GM19043 (cell line): ENCODE data around the gene MAP10.
"Not testable (repeated sequence)": the region's sequence is repeated elsewhere in the genome, so short reads cannot be mapped to it uniquely, and the experiment has no call there.

ENCODE experiments used
- ATAC-seq: cut with Tn5 transposase; IDR thresholded peaks from one replicate; pipeline ENCODE4 v1.9.1; 2021; ENCODE audit warnings: low read depth; ENCODE audit not compliant: unreplicated experiment

The MAP10 gene

DNA sequence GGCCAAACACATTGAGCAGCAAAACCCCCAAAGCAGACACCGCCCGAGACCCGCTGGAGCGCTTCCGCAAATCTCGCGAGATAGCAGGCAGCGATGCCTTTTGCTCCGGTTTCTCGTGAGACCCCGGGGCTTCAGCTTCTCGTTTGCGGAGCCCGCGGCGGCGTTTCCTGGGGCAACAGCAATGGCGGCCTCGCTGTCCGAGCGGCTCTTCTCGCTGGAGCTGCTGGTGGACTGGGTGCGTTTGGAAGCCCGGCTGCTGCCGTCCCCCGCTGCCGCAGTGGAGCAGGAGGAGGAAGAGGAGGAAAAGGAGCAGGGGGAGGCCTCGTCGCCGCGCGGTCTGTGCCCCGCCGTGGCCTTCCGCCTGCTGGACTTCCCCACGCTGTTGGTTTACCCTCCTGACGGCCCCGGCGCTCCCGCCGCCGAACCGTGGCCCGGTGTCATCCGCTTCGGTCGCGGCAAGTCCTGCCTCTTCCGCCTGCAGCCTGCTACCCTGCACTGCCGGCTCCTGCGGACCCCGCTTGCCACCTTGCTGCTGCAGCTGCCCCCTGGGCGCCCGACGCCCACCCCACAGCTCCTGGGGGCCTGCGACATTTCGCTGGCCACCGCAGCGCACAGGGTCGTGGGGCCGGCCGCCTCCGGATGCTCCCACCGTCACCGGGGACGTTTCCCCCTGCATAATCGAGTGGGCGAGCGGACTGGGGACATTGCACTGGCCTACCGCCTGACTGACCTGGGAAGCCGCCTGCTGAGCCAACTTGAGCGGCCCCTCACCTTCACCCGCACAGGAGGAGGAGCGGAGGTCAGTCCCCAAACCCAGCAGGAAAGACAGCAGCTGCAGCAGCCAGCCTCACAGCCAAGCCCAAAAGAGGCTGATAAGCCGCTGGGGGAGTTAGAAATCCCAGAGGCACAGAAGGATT is at the start of gene MAP10:
Gene MAP10, plus strand, starts transcription at position 148 of the 917 bp plus-strand sequence. Its CDS starts 34 bp downstream, at position 182.
- peak; percentile 95 for ATAC-seq

DNA sequence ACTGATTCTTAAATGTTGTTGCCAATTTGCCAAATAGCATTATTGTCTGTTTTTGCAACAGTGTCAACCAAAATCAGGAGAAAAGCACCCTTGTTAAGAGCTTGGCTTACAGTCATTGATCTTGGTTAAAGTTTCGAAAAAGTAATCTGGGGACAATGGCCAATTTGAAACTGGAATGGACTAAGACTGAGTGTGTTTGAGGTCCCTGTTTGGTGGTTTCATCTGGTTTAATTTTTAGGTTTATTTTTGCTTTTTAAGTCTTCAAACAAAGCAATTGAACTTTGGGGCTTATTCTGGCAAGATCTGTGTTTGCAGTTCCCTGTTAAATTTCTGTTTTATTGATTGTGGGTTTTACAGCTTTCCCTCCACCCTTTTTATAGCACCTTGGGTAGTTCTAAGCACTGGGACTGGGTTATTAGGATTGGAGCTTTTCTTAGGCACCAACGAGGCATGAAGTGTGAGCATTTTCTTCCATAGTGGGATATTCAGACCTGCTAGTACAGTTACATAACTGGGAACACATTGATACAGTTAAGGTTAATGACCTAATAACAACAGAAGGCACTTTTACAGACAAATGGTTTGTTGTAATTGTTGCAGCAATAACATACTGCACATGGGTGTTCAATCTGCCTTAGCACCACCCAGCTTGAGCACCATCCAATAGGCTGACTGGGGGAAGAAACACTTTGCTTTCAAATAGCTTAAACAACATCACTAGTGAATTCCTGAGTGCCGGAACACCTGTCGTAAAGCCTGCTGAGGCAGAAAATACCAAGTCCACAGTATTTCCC is 40.6 kb upstream of the MAP10 start:
- no peak for ATAC-seq

DNA sequence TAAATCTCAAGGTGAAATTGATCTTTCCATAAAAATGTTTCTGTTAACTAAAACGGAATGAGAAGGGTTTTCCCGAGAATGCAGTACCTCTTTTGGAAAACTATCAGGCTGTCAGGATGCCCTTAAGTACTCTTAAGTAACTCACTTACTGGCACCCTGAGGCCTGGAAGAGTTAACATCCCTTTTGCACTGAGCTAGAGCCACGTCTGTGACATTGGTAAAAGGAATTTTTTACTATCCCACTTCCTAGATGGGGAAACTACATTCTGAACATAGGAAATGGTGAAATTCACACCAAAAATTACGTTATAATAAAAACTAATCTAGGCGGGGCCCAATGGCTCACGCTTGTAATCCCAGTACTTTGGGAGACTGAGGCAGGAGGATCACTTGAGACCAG is 39.7 kb upstream of the MAP10 start:
- no peak for ATAC-seq

DNA sequence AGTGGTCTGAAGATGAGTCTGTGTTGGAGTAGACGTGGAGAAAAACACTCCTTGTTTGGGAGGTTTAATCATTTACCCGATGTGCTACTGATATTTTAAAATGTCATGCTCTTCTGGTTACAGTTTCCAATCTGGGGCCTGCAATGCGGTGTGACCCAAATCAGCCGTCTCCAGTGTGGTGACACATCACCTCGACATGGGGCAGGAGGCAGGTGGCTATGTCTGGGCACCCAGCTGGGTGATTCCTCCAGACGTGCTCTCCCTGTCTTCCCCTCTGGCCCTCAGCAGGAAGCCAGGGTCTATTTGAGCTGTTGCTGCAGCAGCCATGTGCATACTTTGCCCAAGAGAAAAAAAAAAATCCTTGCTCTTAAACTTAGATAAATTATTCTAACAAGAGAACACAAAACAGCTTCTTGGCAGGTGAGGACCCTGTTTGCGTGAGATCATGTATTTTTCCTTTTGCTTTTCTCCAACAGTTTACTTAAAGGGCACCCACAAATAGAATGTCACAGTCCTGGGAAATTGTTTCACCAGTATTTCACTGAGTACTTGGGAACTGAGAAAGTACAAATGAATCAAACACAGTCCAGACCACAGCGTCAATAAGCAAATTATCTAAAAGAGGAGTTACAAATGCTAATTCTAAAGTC is 38.9 kb upstream of the MAP10 start:
- ATAC-seq = no peak

DNA sequence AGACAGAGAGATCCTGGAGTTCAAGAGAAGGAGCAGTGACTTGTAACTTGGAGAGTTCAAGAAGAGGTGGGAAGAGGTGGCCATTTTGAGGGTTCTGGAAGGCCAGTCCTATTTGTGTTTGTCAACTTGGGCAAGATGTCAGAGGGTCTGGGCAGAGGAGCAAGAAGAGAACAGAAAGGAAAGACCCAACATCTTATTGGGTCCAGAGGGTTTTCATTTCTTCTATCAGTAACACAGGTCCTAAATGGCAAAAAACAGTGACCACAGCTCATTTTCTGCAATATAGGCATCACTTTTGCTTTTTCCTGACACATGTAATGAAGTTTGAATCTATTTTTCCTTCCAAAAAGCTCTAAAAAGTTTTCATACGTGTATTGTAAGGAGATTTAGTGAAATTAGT is 38.3 kb upstream of the MAP10 start:
- no peak for ATAC-seq

- ATAC-seq = no peak
These were observed 37.7 kb upstream of the MAP10 start for GRCh38 chr1:232767305-232768074.

GRCh38 chr1:232768793-232769192 is 36.4 kb upstream of the MAP10 start:
- ATAC-seq = no peak

DNA sequence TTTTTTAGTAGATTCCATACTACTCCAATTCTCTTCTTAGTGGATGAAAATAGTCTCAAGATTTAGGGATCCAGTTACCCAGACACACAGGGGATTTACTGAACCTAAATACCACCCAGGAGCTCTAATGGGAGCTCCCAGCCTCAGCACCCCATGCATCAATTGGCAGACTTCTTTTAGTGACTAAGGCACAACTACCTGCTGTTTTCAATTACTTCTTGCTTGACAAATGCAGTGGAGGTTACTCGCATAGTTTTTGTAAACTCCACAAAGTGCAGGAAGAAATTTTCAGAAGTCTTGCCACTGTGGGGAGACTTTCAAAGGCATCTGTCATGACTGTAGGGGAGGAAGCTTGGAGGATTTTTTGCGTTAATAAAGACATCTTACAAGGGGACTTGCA is 35.5 kb upstream of the MAP10 start:
- ATAC-seq = no peak

DNA sequence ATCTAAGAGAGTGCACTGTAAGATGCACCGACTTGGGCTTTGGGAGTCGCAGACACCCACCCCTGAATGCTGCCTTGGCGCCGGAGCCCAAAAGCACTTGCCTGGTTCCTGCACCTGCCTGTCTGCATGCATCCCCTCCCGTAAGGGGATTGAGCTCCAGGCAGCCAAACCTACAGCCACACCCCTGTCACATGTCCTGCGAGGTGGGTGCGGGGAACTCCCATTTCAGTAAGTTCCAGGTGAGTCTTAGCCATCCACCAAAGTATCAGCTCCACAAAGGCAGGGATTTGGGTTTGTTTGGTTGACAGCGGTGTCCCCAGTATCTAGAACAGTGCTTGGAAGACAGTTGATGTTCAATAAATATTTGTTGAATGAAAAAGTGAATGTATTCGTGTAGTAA is 31.5 kb upstream of the MAP10 start:
- ATAC-seq = no peak

DNA sequence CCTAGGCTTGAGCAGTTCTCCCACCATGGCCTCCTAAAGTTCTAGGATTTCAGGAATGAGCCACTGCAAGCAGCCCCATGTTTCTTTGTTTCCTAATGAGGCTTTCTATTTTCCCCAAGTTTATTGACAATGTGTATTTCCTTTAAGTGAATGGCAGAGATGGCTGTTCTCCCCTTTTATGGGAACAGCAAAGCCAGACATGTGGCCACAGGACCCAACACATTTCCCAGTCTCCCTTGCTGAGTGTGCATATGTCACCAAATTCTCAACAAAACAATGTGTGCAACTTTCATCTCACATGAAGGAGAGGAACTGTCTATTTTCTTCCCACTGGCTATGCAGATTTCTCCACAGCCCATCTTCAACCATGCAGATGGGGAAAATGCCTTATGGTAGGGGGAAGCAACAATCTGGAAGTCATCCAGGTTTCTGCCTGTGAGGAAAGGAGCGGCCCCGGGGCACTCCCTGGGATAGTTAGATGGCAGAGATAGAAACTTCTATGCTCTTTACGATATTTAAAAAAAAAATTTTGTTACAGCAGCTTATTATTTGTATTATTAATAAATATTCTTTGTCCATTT is 28.6 kb upstream of the MAP10 start:
- ATAC-seq = no peak

- ATAC-seq = no peak
These were observed 24.9 kb upstream of the MAP10 start for GRCh38 chr1:232780354-232780753.

GRCh38 chr1:232784794-232785193 is 20.4 kb upstream of the MAP10 start:
- ATAC-seq = no peak

DNA sequence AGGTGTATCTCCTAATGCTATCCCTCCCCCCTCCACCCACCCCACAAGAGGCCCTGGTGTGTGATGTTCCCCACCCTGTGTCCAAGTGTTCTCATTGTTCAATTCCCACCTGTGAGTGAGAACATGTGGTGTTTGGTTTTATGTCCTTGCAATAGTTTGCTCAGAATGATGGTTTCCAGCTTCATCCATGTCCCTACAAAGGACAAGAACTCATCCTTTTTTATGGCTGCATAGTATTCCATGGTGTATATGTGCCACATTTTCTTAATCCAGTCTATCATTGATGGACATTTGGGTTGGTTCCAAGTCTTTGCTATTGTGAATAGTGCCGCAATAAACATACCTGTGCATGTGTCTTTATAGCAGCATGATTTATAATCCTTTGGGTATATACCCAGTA is 19.6 kb upstream of the MAP10 start:
- ATAC-seq = not testable (repeated sequence)

GRCh38 chr1:232786845-232787455 is 18.3 kb upstream of the MAP10 start:
- ATAC-seq = no peak

DNA sequence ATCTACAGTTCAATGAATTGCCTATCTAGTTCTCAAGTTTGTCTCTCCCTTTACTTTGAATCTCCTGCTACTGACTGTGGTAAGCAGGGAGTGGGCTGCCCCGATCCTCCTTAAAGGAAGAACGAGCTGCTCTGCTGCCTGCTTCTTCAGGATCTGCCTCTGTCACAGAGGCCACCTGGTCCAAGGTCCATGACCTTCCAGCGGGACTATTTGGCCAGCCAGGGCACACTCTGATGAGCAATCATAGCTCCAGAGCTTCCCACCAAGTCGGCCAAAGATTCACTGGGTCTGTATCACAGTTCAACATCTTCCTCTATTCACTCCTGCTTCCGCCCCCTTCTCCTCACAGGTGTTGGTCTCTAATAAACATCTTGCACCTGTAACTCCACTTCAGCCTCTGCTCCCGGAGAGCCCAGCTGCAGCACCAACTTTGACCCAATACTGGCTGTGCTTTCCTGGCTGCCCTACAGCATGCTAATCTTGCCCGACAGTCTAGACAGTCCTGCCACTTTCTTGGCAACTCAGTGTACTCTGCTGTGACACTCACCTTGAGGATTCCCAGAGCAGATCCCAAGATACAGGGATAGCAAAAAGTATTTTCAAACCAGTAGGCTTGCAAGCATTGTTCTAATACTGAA is 16.9 kb upstream of the MAP10 start:
- ATAC-seq = no peak

DNA sequence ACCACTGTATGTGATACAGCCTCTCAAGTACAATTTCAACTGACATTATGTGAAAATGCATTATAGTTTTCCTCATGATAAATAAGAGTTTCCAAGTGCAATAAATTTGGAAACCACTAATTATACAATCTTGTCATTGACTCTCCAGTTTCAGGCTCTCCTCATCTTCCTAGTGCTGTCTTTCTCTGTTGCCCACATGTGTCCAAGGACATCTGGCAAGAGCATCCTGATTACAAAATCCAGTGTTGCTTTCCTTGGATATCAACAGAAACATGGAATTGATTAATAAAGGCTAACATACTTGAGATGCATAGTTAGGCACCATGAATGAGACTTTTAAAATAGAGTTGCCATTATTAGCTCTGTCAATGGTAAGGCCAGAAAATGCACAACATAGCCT is 15.6 kb upstream of the MAP10 start:
- no peak for ATAC-seq

DNA sequence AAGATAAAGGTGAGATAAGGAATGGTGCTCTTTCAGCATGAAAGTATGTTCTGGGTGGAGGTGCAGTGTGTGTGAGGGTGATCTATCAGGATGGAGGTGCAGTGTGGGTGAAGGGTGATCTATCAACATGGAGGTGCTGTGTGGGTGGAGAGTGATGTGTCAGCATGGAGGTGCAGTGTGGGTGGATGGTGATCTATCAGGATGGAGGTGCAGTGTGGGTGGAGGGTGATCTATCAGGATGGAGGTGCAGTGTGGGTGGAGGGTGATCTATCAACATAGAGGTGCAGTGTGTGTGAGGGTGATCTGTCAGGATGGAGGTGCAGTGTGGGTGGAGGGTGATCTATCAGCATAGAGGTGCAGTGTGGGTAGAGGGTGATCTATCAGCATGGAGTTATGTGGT is 12.3 kb upstream of the MAP10 start:
- no peak for ATAC-seq

- ATAC-seq = peak; percentile 61
These were observed 11.3 kb upstream of the MAP10 start for GRCh38 chr1:232793944-232794343.

DNA sequence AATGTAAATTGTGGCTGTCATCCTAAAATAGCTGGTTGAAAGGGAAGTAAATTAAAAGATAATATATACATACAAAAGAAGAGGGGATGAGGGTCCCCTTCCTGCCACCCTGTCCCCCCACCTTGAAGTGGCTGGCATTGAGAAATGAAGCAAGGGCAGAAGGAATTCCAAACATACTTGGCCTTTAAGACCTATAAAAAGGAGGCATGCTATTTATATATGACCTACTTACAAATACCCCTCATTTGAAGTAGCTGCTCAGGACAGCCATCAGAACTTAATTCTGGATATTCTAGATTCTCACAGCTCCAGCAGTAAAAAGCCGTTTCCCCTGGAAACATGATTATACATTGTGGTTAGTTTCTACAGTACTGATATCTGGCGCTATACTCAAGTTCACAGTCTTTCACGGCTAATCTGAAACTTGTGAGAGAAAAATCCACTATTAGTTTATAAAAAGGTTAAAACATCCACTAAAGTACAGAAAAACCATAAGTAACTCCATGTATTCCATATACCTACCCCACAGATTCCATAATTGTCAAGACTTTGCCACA is 9.6 kb upstream of the MAP10 start:
- ATAC-seq = no peak
